Activated naive CD8-positive, alpha-beta T cell treated with anti-CD3 and anti-CD28 coated beads, Interleukin-2, amount 50 U/mL, for 16 hours (primary cell): ENCODE measurements around the gene RNF169.

Source experiments
- DNase-seq: peaks from one replicate; pipeline ENCODE4 v3.0.0-alpha.2; 2020; ENCODE audit warnings: low read depth, low spot score

RNF169 gene, protein sequence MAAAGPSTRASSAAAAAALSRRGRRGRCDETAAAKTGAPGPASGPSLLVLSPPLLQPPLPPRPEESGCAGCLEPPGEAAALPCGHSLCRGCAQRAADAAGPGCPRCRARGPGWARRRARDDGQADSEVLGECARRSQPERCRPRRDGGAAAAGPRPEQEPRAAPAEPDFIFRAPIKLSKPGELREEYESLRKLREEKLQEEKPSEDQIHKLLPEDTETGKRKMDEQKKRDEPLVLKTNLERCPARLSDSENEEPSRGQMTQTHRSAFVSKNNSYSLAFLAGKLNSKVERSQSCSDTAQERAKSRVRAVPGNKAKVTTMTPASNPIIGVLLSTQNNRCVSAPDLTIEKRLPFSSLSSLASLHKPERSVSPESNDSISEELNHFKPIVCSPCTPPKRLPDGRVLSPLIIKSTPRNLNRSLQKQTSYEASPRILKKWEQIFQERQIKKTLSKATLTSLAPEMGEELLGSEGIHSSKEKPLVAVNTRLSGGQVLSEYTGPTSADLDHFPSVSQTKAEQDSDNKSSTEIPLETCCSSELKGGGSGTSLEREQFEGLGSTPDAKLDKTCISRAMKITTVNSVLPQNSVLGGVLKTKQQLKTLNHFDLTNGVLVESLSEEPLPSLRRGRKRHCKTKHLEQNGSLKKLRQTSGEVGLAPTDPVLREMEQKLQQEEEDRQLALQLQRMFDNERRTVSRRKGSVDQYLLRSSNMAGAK

DNA sequence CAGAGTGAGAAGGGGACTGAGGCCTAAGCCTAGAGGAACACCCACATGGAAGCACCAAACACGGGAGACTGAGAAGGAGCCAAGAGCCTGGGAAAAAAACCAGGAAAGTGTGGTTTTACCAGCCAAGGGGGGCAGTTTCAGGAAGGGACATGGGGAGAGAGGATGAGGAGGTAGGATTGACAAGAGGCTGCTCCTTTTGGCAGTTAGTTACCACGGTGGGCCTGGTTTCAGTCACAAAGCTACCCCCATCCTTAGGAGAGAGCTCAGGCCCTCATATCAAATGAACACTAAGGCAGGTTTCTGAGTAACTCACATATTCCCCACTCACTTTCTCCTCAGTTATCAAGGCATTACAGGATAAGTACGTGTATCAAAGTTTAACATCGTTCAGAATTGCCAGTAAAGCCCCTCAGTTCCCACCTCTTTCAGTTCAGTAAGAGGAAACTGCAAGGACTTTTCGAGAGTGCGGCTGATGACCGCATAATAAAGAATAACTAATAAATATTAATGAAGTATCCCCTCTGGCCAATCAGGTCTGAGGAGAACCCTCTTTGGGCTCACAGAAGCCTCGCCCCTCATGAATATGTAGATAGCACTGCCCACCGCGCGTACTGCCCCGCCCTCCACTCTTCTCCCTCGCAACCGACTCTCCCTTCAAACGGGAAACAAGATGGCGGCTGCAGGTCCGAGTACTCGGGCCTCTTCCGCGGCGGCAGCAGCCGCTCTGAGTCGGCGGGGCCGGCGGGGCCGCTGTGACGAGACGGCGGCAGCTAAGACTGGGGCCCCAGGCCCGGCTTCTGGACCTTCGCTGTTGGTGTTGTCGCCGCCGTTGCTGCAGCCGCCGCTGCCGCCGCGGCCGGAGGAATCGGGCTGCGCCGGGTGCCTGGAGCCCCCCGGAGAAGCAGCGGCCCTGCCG lies at the start of gene RNF169:
Gene RNF169 (plus strand): TSS at position 639 of the 916 bp plus-strand sequence. CDS start 32 bp downstream, at position 671.
- peak; percentile 78 for DNase-seq

DNA sequence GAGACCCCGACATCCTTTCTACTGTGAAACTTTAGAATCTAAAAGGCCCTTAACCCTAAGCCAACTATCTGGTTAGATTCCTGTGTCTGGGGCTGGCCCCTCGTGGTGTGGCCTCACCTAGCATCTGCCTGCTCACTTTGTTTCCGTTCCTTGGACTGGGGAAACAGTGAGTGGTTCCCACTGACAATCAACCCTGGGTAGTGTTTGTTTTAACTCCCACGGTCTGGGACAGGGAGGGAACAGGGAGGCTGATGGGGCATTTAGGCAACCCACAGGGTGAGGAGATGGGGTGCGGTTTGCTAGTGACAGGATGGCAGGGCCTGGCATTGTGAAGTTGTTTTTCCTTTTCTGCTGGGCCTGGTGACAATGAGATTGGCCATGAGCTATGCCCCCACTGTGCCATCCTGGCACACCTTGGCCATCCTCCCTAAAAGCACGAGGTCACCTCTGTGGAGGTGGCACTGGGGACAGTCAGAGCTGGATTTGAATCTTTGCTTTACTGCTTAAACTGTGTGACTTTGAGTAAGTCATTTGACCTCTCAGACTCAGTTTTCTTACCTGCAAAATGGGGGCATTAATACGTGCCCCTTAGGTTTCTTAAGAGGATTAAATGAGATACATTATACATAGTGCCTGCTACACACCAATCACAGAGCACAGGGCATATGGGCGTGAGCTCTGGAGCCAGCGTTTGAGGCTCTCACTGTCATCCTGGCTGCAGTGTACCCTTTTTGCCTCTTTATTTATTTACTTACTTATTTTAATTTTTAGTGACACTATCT lies 48.8 kb upstream of the RNF169 start:
- no peak for DNase-seq

DNA sequence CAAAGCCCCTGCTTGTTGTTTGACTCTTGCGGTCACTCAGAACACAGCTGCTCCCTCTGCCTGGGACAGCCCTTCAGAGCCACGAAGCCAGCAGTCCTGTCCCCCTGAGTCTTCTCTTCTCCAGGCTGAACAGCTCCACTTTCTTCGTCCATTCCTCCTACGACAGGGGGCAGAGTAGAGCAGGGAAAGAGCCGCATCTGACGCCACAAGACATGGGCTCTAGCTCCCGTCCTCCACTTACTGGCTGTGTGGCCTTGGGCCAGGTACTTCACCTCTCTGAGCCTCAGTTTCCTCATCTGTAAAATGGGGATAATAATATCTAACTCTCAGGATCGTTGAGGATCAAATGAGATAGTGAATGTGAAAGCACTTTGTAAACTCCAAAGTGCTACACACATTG lies 47.3 kb upstream of the RNF169 start:
- DNase-seq: no peak

DNA sequence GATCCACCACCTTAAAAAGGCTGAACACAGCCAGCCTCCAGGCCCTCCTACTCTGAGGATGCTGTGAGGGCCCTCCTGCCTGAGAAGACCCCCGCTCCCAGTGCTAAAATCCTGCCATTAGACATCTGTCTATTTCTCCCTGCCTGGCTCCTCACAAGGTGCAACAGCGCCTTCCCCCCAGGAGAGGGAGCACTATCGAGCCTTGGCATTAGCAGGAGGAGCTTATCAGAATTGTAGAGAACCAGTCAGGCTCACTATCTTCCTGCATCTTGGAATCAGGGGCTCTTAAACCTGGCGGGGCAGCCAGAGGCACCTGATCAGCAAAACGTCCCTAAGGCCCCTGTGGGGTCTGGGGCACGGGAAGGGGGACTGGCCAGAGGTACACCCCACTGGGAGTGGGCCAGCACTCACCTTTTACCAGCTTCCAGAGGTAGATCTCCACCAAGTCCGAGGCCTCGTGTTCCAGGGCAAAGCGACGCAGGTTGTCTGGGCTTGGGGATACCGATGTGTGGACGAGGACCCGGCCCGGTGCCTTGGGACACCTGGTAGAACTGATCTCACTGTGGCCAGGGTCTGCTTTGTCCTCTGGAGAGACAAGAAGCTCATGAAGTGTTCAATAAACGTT lies 46.2 kb upstream of the RNF169 start:
- DNase-seq: peak; percentile 14

DNA sequence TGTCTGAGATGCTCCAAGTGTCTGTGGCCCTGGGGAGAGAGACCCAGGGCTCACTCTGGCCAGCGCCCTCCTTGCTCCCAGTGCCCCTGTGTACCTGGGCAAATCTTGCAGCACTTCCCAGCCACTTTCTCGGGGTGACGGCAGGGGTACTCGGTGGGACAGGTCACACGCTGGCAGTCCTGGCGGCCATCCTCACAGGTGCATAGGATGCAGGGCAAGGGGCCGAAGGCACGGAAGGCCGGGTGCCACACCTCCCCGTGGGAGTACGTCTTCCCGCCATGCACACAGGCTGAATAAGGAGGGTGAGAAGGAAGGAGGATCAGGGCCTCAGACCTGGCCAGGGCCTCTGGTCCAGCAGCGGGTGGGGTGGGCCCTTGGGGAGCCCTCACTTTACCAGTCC lies 45.4 kb upstream of the RNF169 start:
- DNase-seq: no peak

DNA sequence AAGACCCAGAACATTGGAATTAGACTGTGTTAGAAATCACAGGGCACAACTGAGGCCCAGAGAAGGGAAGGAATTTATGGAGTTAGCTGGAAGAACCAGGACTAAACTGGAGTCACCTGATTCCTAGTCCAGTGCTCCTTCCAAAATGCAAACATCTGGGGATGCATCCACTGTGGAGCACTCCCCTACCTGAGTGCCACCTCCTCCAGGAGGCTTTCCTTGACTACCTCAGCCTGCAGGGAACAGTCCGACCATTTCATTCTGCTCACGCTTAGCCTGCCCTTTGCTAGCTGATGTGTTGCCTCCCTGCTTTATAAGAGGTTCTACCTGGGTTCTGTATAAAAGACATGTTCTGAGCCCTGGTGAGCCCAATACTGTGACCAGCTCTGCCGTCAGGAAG lies 41.5 kb upstream of the RNF169 start:
- no peak for DNase-seq

DNA sequence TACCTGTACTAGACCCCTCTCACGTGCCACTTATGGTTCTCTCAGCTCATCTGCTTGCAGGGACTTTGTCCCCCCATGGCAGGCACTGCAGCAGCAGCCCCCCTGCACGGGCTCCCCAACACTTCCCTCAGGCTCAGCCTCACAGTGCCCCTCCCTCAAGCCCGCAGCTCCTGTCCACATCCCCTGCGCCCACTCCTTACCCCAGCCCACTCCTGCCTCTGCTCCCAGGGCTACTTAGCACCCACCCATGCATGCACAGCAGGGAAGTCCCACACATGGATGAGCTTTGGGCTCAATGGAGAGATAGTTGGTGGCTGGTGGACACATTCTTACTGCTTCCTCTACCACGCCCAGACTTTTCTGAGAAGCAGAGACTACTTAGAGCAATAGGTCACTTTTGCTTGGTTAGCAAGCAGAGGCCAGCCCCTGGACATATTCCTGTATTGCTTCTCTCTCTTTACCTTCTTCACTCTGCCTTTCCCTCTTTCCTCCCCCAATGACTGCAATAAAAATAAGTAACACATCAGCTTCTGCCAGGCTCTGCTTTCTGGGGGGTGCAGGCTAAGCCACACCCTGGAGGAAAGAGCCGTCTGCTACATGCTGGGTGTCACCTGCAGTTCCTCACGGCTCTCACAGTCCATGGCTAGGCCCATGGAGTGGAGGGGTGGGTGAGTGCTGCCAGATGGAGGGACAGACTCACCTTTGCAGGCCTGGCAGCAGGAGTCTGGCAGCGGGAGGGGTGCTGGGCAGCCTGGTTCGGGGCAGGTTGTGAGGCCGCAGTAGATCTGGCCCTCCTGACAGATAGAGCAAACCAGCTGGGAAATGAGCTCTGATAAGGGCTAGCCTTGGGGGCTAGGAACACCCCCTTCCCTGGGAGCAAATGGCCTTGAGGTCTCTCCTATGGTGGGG lies 40.8 kb upstream of the RNF169 start:
- DNase-seq: no peak

DNA sequence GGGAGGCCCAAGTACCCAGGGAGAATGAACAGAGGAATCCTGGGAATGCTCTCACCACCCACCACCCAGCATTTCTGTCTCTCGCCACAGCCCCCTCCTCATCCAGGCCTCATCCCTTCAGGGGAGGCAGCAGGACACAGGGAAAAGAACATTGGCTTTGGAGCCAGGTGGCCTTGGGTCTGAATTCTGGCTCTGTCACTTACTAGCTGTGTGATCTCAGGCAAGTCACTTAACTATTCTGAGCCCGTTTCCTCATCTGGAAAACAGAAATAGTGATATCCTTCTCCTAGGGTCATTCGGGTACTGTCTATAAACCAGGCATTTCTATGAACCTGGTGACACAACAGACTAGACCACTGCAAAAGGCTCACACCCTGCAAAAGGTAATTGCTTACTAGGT lies 39.5 kb upstream of the RNF169 start:
- no peak for DNase-seq

DNA sequence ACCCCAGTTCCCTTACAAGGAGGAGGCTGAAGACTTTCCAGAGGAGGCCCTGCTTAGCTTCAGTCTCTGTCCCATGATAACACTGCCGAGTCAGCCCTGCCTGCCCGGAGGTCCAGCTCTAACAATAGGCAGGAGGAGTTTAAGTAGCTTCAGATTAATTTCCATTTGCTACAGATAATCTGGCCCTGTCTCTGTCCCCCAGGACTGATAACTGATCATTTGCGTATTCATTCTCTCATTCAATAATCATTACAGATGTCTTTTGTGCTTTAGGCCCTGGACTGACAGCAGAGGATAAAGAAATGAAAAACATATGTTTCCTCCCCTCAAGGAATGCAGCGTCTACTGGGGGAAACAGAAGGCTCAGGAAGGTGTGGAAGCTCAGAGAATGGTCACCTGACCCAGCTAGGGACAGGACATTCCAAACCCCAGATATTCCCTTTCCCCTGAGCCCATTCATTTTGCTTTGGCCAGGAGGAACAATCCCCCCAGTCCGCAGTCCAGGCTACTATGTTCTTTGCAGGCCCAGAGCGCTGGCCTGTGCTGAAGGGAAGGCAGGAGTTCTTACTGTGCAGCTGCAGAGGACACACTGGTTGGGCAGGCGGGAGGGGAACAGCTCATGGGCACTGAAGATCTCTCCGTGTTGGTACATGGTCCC lies 38.2 kb upstream of the RNF169 start:
- DNase-seq: no peak

DNA sequence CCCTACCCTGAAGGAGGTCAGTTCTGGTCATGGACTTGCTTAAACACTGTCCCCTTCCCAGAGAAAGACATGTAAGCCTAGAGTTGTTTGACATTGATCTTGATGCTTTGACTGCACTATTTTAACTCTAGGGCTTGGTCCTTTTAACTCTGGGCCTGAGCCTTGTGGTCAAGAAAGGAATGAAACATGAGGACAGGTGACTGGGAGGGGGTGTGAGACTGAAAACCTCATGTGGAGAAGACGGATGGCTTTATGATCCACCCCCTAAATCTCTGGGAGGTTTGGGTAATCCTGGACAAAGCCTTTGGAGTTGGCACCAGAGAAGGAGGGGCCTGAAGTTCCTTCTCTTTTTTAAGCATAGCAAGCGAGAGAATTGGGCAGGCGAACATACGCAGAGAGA lies 35.0 kb upstream of the RNF169 start:
- no peak for DNase-seq

DNA sequence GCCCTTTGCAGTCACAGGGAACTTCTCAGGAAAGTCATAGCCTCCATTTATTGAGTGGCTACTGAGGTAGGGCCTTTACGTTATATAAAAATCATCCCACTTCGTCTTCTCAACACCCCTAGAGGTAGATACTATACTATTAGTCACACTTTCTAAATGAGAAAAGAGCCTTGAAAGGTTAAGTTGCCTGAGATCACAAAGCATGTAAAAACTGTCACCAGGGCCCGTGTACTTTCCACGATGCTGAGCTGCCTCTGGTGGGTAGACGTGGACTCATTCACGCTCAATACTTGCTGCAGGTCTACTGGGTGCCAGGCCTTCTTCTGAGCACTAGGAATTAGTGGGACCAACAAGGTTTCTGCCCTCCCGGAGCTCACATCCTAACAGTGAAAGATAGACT lies 33.7 kb upstream of the RNF169 start:
- no peak for DNase-seq

DNA sequence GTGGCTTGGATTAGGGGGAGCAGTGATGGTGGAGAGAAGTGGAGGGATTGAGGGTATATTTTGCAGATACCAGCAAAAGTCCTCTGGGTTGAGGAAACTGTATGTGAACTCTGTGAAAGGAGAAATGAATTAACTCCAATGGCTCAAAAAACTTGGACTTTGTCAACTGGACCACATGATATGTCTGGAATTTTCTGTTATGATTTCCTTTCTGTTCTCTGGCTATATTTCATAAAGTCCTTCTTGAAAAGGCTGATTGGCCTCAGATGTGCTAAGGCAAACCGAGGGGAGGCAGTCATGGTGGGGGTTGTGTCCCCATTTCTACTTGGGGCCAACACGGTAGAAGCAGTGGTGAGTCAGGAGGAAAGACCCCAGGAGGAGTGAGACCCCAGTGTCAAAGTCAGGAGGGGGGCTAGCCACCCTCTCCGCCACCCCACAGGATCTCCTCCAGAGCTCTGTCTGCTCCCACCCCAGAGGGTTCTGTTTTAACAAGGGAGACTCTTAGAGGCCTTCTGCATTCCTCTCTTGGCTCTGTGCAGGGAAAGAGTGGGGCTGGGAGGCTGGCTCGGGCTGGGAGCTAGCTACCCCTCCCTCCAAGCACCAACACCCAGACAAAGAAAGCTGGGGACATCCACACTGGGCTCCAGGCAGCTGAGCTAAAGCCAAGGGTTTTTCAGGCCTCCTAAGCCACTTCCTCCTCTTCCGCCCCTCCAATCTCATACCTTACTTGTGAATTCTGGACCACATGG lies 31.3 kb upstream of the RNF169 start:
- DNase-seq: no peak

DNA sequence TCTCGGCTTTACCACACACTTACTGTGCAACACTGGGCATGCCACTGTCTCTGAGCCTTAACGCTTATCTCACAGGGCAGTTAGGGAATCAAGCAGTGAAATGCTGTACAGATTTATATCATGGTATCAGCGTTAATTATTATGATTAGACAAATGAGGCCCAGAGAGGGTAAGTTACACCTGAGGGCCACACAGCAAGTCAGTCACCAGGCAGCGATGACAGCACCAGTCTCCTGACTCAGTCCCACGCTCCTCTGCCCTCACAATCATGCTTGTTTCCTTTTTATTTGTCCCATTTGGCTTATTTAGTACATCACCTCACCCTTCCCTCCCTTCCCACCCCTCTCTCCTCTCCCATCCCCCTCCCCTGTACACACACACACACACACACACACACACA lies 29.6 kb upstream of the RNF169 start:
- no peak for DNase-seq

DNA sequence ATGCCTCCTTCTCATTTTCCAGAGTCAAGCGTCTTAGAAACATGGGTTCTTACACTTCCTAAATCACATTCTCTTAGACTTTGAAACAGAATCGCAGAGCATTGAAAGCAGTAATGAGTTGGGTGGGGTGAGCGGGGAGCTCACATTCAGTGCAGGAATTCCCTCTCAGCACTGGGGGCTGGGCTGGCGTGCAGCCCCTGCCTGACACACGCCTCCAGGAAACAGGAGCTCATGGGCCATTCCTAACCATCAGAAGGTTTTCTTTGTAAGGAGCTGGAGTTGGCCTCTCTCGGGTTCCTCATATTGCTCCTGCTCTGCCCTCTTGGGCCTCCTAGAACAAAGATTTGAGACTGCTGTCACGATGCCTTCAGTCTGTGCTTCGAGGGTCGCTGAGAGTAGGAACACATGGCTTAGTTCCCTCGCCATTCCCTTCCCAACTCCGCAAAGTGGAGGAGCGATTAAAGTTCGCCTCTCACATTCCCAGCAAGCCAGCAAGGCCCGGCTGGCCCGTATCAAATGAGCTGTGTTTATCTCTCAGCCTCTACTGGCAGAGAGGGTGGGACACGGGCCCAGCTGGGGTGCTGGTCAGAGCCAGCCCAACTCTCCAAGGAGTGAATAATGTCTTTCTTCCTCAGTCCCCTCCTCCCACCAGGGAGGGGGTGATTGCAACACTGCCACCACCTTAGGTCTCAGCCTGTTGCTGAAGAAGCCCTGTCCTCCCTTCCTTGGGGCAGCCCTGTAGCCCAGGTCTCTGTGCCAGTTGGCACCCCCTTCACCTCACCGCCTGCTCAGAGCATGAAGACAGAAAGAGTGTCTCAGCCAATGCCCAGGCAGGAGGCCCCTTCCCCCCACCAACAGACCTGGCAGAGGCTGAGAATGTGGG lies 27.8 kb upstream of the RNF169 start:
- DNase-seq: no peak

DNA sequence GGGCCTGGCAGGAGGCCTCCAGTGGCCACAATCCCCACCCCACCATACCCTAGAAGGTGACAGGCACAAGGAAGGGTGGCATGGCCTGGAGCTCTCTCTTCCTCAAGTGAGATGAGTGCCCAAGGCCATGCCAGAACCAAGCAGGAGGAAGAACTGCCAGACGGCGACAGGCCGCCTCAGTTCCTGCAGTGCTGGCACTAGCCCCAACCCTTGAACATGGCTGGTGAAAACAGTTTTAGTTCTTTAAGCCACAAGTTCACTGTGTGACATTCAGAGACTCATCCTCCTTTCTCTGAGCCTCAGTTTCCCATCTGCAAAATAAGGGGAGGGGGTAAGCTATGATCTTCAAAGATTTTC lies 27.2 kb upstream of the RNF169 start:
- no peak for DNase-seq

DNA sequence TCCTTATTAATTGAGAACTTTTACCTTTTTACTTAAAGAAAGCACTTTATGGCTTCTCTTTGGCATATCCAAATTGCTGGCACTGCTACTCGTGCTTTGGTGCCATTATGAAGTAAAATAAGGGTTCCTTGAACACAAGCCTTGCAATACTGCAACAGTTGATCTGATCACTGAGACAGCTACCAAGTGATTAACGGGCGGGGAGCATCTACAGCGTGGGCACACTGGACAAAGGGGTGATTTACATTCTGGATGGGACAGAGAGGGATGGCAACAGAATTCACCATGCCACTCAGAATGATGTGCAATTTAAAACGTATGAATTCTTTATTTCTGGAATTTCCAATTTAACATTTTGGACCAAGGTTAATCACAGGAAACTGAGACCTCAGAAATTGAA lies 25.1 kb upstream of the RNF169 start:
- no peak for DNase-seq

DNA sequence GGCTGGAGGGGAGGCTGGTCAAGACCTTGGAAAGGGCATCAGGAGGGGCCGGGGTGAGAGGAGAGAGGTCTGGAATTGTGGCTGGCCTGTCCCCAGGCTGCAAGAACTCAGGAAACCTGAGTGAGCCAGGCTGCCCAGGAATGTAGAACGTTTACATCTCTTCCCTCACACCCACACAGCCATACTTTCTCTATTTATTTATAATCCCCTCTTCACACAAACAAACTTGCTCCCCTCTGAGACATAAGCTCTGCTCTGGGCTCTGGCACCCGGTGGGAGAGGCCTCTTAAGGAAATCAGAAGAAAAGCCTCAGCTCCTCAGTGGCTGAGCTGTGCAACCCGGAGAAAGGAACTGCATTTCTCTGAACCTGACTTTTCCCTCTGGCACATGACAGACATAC lies 22.9 kb upstream of the RNF169 start:
- DNase-seq: no peak
